CD14-positive monocyte (primary cell): Measurements from ENCODE around the gene HIVEP3. TPM values are rescaled to one million over a fixed set of nuclear protein-coding genes. Genes with fewer than 3 reads are reported as not detected.

Experiments
- DNase-seq, 3 donors: peaks; one replicate each; pipeline ENCODE4 v3.0.0-alpha.2; 2011 to 2022
- H2AFZ ChIP-seq: 2 replicates; pipeline ENCODE4 v1.6.0; 2012; ENCODE audit warnings: mild to moderate bottlenecking, low read depth, low read length, inconsistent platforms; ENCODE audit not compliant: insufficient read depth, poor library complexity, severe bottlenecking
- H3K27ac ChIP-seq, 2 donors: 1 replicate in 1 of 2; 2 replicates in 1 of 2; pipeline ENCODE4 v1.5.1; 2012 to 2013; ENCODE audit warnings: low read length in 2 of 2, control low read depth in 1 of 2, inconsistent platforms in 1 of 2, low read depth in 1 of 2, mild to moderate bottlenecking in 1 of 2
- H3K27me3 ChIP-seq, 2 donors: one replicate each; pipeline versions ENCODE4 v1.6.0 to v1.6.1; 2011 to 2013; ENCODE audit warnings: low read length in 2 of 2; ENCODE audit not compliant: control insufficient read depth in 2 of 2, insufficient read depth in 2 of 2
- H3K36me3 ChIP-seq, 2 donors: replicated peaks in 1 of 2; 1 replicate in 1 of 2; 2 replicates in 1 of 2; pipeline versions ENCODE4 v1.5.1 to v1.6.1; 2012 to 2013; ENCODE audit warnings: low read length in 2 of 2, control low read depth in 1 of 2, inconsistent platforms in 1 of 2, mild to moderate bottlenecking in 1 of 2; ENCODE audit not compliant: insufficient read depth in 2 of 2, control insufficient read depth in 1 of 2
- H3K4me1 ChIP-seq, 2 donors: 1 replicate in 1 of 2; 2 replicates in 1 of 2; pipeline versions ENCODE4 v1.5.1 to v1.6.1; 2012 to 2013; ENCODE audit warnings: low read length in 2 of 2, control low read depth in 1 of 2, inconsistent platforms in 1 of 2, mild to moderate bottlenecking in 1 of 2, moderate library complexity in 1 of 2; ENCODE audit not compliant: insufficient read depth in 2 of 2, control insufficient read depth in 1 of 2
- H3K4me2 ChIP-seq: replicated peaks from 2 replicates; pipeline ENCODE3; 2012; ENCODE audit warnings: low read length, moderate library complexity, mild to moderate bottlenecking; ENCODE audit not compliant: poor library complexity, severe bottlenecking; ENCODE audit errors: extremely low read depth
- H3K4me3 ChIP-seq, 3 experiments: fragments of 200-600 bp in 1 of 3; sonication (generic) in 1 of 3; replicated peaks in 1 of 3; 1 replicate in 2 of 3; 2 replicates in 1 of 3; pipeline ENCODE4 v1.5.1; 2011 to 2013; ENCODE audit warnings: low read length in 3 of 3, mild to moderate bottlenecking in 3 of 3, control low read depth in 2 of 3, low read depth in 2 of 3, inconsistent platforms in 1 of 3, moderate library complexity in 1 of 3
- H3K79me2 ChIP-seq: 2 replicates; pipeline ENCODE4 v1.6.0; 2012; ENCODE audit warnings: mild to moderate bottlenecking, control low read depth, inconsistent platforms, low read length, moderate library complexity; ENCODE audit not compliant: insufficient read depth
- H3K9ac ChIP-seq: 2 replicates; pipeline ENCODE4 v1.6.0; 2017; ENCODE audit warnings: low read length, mild to moderate bottlenecking; ENCODE audit not compliant: insufficient read depth, poor library complexity, severe bottlenecking
- H3K9me3 ChIP-seq, 2 donors: replicated peaks in 1 of 2; 1 replicate in 1 of 2; 2 replicates in 1 of 2; pipeline versions ENCODE4 v1.5.1 to v1.6.1; 2012 to 2013; ENCODE audit warnings: low read length in 2 of 2, control low read depth in 1 of 2; ENCODE audit not compliant: control insufficient read depth in 1 of 2, insufficient read depth in 1 of 2
- H4K20me1 ChIP-seq: 2 replicates; pipeline ENCODE4 v1.6.0; 2012; ENCODE audit warnings: mild to moderate bottlenecking, low read length, control low read depth, moderate library complexity; ENCODE audit not compliant: insufficient read depth
- H3K27ac Mint-ChIP-seq, 7 donors: one replicate each; pipeline ENCODE4 v1.8.0; 2020; ENCODE audit warnings: mild to moderate bottlenecking in 7 of 7, mixed read lengths in 7 of 7, moderate library complexity in 6 of 7, inconsistent platforms in 2 of 7
- H3K27me3 Mint-ChIP-seq, 3 donors: one replicate each; pipeline ENCODE4 v1.8.0; 2021 to 2022; ENCODE audit warnings: low read depth in 3 of 3, mild to moderate bottlenecking in 3 of 3, mixed read lengths in 3 of 3, moderate library complexity in 3 of 3, inconsistent platforms in 1 of 3
- H3K36me3 Mint-ChIP-seq, 2 donors: one replicate each; pipeline ENCODE4 v1.8.0; 2020; ENCODE audit warnings: mixed read lengths in 2 of 2, inconsistent platforms in 1 of 2, mild to moderate bottlenecking in 1 of 2
- H3K4me1 Mint-ChIP-seq: one replicate; pipeline ENCODE4 v1.8.0; 2020; ENCODE audit warnings: mild to moderate bottlenecking, mixed read lengths
- H3K4me3 Mint-ChIP-seq, 2 donors: one replicate each; pipeline ENCODE4 v1.8.0; 2020; ENCODE audit warnings: mild to moderate bottlenecking in 2 of 2, mixed read lengths in 2 of 2, moderate library complexity in 1 of 2
- H3K9me3 Mint-ChIP-seq, 7 donors: one replicate each; pipeline ENCODE4 v1.8.0; 2020 to 2022; ENCODE audit warnings: mixed read lengths in 7 of 7, mild to moderate bottlenecking in 6 of 7, moderate library complexity in 6 of 7, inconsistent platforms in 2 of 7
- WGBS: methylation state at CpG from one replicate; pipeline ENCODE4 v1.1.5; 2013; ENCODE audit warnings: missing lambda C conversion rate; ENCODE audit not compliant: insufficient coverage; 5-methylcytosine and 5-hydroxymethylcytosine counted together
- intact Hi-C, 2 donors: fragments of 100-400 bp; cut with micrococcal nuclease; formaldehyde crosslinking; loops; one replicate each; pipeline versions ENCODE4 v1.15.0 to v1.15.1; 2023
- polyA plus RNA-seq, 3 donors: library from polyadenylated mRNA; depleted of rRNA in 1 of 3; unstranded in 2 of 3; stranded (reverse) in 1 of 3; fragments of 300-500 nt in 2 of 3; fragments of >200 nt in 1 of 3; fragmentation: Illumina TruSeq in 2 of 3; gene quantifications; 1 replicate in 2 of 3; 2 replicates in 1 of 3; pipeline ENCODE4 v1.2.3, GENCODE V29; 2012 to 2021
- TF ChIP-seq, protein P1 (sequence below): fragments of 200-600 bp; IDR thresholded peaks from one replicate; pipeline ENCODE4 v1.8.0; 2022; ENCODE audit warnings: antibody characterized with exemption, mild to moderate bottlenecking

HIVEP3 gene
- polyA plus RNA-seq, 3 donors = 1.2 to 3.7 (median 1.8) TPM

DNA sequence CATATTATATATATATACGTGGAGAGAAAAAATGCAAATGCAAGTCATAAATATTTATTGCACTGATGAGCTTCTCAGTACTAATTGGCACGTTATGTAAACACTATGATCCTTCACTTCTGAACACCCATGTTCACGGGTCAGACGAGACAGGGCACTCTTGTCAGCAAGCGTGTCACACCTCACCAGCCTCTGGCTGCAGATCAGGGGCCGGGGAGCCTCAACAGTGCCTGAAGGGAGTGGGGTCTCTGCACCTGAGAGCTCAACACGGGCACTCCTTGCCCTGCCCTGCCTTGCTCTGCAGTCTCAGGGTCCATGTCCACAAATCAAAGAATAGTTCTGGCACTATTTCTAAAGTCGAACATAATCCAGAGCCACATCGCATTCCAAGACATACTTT lies 409 bp upstream of the HIVEP3 start:
- intact Hi-C loops = no loop called here
- H3K4me1 Mint-ChIP-seq = peaks cover 32% of the 10 kb centered on the region
- Histone ChIP-seq H3K4me2 (no peak overlapping the region), H3K27me3 (peaks cover 26 to 31% of the 10 kb centered on the region in 2 donors), H3K9ac (no peak overlapping the region), H3K4me3 (no peak overlapping the region), H3K36me3 (no peaks in the 10 kb centered on the region), H3K9me3 (peaks cover 0 to 6% of the 10 kb centered on the region in 2 donors), H3K79me2 (no peaks in the 10 kb centered on the region), H3K4me1 (peaks cover 22 to 23% of the 10 kb centered on the region in 2 donors), H3K27ac (no peak overlapping the region), H4K20me1 (no peaks in the 10 kb centered on the region), H2AFZ (no peak overlapping the region)
- TF ChIP-seq, protein P1, sequence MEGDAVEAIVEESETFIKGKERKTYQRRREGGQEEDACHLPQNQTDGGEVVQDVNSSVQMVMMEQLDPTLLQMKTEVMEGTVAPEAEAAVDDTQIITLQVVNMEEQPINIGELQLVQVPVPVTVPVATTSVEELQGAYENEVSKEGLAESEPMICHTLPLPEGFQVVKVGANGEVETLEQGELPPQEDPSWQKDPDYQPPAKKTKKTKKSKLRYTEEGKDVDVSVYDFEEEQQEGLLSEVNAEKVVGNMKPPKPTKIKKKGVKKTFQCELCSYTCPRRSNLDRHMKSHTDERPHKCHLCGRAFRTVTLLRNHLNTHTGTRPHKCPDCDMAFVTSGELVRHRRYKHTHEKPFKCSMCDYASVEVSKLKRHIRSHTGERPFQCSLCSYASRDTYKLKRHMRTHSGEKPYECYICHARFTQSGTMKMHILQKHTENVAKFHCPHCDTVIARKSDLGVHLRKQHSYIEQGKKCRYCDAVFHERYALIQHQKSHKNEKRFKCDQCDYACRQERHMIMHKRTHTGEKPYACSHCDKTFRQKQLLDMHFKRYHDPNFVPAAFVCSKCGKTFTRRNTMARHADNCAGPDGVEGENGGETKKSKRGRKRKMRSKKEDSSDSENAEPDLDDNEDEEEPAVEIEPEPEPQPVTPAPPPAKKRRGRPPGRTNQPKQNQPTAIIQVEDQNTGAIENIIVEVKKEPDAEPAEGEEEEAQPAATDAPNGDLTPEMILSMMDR = no peak
- H3K9me3 Mint-ChIP-seq = peaks cover 2 to 19% (median 9%) of the 10 kb centered on the region in 7 donors
- H3K4me3 Mint-ChIP-seq = peak overlapping the region; percentile 34 to 93
- peaks cover 42 to 50% (median 42%) of the 10 kb centered on the region in 3 donors for H3K27me3 Mint-ChIP-seq
- 75% methylated on average over 5 of the region's 9 CpGs for WGBS
- H3K27ac Mint-ChIP-seq = no peak overlapping the region
- no peak for DNase-seq
- H3K36me3 Mint-ChIP-seq = peaks cover 4 to 8% of the 10 kb centered on the region in 2 donors

DNA sequence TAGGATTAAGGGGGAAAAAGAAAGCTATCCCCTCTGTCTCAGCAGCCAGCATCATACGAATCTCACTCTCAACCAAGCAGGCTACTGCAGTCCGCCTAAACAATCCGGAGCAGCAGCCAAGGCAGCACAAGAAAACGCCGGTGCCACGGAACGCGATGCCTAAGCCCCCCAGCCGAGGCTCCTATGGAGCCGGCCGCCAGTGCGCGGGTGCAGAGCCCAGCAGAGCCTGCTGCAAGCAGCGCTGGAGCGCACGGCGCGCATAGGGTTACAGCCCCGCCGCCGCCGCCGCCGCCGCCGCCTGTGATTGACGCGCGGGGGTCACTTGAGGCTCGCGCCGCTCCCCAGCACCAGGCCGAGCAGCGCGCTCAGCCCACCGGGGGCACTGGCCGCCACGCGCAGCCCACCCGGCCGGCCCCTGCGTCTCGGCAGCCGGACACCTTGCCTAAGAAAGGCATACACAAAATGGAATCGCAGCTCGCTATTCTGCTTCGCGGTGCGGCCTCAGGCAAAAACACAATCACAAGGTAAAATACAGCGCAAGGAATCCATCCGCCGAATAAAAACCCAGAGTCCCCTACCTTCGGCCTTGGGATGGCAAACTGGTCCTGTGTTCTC lies 780 bp downstream of the HIVEP3 start:
- peaks cover 4 to 8% of the 10 kb centered on the region in 2 donors for H3K36me3 Mint-ChIP-seq
- no peak for DNase-seq
- peak overlapping the region; percentile 11 for H3K9ac ChIP-seq
- WGBS = 4% methylated on average over 52 of the region's 53 CpGs
- peaks cover 32% of the 10 kb centered on the region for H3K4me1 Mint-ChIP-seq
- H3K36me3 ChIP-seq = no peaks in the 10 kb centered on the region
- H3K4me2 ChIP-seq = peak overlapping the region; percentile 64
- no peaks in the 10 kb centered on the region for H4K20me1 ChIP-seq
- no peak overlapping the region for H3K27ac Mint-ChIP-seq
- H3K27me3 Mint-ChIP-seq = peaks cover 42 to 51% (median 42%) of the 10 kb centered on the region in 3 donors
- H3K9me3 ChIP-seq = peaks cover 0 to 6% of the 10 kb centered on the region in 2 donors
- intact Hi-C loops = no loop called here
- peak overlapping the region; percentile 21 to 67 (median 23) for H3K4me3 ChIP-seq
- H3K9me3 Mint-ChIP-seq = peaks cover 2 to 19% (median 9%) of the 10 kb centered on the region in 7 donors
- peak overlapping the region; percentile 61 to 92 for H3K4me3 Mint-ChIP-seq
- no peak overlapping the region for H3K27ac ChIP-seq
- peaks cover 26 to 31% of the 10 kb centered on the region in 2 donors for H3K27me3 ChIP-seq
- peak overlapping the region; percentile 75 for H2AFZ ChIP-seq
- H3K79me2 ChIP-seq = no peaks in the 10 kb centered on the region
- peaks cover 22 to 23% of the 10 kb centered on the region in 2 donors for H3K4me1 ChIP-seq
- TF ChIP-seq, protein P1 = no peak
